ENCODE measurements around the gene NAB1.

Gene NAB1

DNA sequence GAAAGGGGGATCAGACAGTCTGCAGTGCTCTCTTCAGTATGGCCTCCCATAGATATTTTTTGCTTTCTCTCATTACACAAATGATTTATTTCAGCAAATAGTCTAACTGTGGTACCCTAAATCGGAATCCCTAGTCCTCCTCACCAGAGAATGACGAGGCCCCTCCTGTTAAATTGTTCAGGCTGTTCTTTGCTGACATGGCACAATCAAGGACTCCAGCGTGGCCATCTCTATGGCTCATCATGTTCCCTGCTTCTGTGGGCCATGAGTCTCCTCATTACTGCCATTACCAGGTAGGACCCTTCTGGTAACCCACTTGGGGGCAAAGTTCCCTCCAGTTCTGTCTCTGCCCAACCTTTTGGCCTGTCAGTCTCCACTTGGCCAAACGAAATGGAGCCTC is 62.2 kb downstream of the NAB1 start:
- DNase-seq (ENCODE audit: low read depth in 1 of 2, low spot score in 1 of 2), result no peak
- TF ChIP-seq GABPA (IDR thresholded peaks at IDR 0.05; ENCODE audit: low read depth) (no peak), POLR2AphosphoS5 (IDR thresholded peaks at IDR 0.05; ENCODE audit: low read depth) (no peak), SPI1 (IDR thresholded peaks at IDR 0.05; ENCODE audit: borderline replicate concordance, low read depth) (no peak)
- TF ChIP-seq, protein P1, sequence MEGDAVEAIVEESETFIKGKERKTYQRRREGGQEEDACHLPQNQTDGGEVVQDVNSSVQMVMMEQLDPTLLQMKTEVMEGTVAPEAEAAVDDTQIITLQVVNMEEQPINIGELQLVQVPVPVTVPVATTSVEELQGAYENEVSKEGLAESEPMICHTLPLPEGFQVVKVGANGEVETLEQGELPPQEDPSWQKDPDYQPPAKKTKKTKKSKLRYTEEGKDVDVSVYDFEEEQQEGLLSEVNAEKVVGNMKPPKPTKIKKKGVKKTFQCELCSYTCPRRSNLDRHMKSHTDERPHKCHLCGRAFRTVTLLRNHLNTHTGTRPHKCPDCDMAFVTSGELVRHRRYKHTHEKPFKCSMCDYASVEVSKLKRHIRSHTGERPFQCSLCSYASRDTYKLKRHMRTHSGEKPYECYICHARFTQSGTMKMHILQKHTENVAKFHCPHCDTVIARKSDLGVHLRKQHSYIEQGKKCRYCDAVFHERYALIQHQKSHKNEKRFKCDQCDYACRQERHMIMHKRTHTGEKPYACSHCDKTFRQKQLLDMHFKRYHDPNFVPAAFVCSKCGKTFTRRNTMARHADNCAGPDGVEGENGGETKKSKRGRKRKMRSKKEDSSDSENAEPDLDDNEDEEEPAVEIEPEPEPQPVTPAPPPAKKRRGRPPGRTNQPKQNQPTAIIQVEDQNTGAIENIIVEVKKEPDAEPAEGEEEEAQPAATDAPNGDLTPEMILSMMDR (IDR thresholded peaks at IDR 0.05; ENCODE audit: insufficient read depth, low read length), result no peak
- TF ChIP-seq, protein P2, sequence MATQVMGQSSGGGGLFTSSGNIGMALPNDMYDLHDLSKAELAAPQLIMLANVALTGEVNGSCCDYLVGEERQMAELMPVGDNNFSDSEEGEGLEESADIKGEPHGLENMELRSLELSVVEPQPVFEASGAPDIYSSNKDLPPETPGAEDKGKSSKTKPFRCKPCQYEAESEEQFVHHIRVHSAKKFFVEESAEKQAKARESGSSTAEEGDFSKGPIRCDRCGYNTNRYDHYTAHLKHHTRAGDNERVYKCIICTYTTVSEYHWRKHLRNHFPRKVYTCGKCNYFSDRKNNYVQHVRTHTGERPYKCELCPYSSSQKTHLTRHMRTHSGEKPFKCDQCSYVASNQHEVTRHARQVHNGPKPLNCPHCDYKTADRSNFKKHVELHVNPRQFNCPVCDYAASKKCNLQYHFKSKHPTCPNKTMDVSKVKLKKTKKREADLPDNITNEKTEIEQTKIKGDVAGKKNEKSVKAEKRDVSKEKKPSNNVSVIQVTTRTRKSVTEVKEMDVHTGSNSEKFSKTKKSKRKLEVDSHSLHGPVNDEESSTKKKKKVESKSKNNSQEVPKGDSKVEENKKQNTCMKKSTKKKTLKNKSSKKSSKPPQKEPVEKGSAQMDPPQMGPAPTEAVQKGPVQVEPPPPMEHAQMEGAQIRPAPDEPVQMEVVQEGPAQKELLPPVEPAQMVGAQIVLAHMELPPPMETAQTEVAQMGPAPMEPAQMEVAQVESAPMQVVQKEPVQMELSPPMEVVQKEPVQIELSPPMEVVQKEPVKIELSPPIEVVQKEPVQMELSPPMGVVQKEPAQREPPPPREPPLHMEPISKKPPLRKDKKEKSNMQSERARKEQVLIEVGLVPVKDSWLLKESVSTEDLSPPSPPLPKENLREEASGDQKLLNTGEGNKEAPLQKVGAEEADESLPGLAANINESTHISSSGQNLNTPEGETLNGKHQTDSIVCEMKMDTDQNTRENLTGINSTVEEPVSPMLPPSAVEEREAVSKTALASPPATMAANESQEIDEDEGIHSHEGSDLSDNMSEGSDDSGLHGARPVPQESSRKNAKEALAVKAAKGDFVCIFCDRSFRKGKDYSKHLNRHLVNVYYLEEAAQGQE (IDR thresholded peaks at IDR 0.05; ENCODE audit: insufficient replicate concordance, low read depth), result no peak

DNA sequence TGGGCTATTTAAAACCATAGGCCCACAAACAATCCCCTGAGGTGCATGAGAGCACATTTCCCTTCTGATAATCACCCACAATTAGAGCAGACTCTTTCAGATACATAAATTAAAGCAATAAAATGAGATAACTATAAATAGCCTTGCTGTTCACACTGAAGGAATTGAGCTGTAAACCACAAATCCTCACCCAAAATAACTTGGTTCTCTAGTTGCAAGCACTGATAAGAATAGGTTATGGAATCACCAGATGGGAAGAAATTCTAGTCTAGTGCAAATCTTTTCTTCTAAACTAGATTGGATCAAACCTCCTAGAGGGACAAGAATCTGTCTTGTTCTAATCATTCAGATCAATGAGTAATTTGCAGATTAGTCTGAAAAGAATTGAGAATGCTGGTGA is 64.6 kb downstream of the NAB1 start:
- TF ChIP-seq, protein P2 (IDR thresholded peaks at IDR 0.05; ENCODE audit: insufficient replicate concordance, low read depth), result no peak
- TF ChIP-seq POLR2AphosphoS5 (IDR thresholded peaks at IDR 0.05; ENCODE audit: low read depth), result no peak
- TF ChIP-seq GABPA (IDR thresholded peaks at IDR 0.05; ENCODE audit: low read depth), result no peak
- no peak for TF ChIP-seq SPI1 (IDR thresholded peaks at IDR 0.05; ENCODE audit: borderline replicate concordance, low read depth)
- TF ChIP-seq, protein P1 (IDR thresholded peaks at IDR 0.05; ENCODE audit: insufficient read depth, low read length), result no peak
- H3K27me3 ChIP-seq (ENCODE audit: insufficient read depth, poor library complexity, severe bottlenecking), result no peaks in the 10 kb centered on the region
- H3K4me3 ChIP-seq (replicated peaks; ENCODE audit: insufficient read depth, low read length), result no peak overlapping the region
- no peak overlapping the region for H3K27ac ChIP-seq (replicated peaks)
- no peak for DNase-seq (ENCODE audit: low read depth in 1 of 2, low spot score in 1 of 2)

More for the DNA sequence above, 62.2 kb downstream of the NAB1 start:
- Histone ChIP-seq H3K27ac (replicated peaks) (no peak overlapping the region), H3K4me3 (replicated peaks; ENCODE audit: insufficient read depth, low read length) (no peak overlapping the region), H3K27me3 (ENCODE audit: insufficient read depth, poor library complexity, severe bottlenecking) (no peaks in the 10 kb centered on the region)

DNA sequence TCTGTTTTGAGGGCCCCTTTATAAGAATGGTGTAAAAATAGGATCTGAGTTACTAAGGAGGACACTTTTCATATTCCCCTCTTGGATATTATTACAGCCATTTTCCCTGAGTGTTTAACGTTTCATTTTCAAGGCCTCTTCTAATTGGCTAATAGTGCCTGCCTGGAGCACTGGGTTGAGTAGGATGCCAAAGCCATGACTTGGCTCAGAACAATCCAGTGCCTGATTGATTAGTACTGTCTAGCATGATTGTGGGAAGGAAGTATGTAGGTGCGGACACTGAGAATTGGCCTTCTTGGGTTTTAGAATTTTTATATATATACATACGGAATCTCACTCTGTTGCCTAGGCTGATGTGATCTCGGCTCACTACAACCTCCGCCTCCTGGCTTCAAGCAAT is 66.1 kb downstream of the NAB1 start:
- H3K27me3 ChIP-seq (ENCODE audit: insufficient read depth, poor library complexity, severe bottlenecking), result no peaks in the 10 kb centered on the region
- no peak overlapping the region for H3K27ac ChIP-seq (replicated peaks)
- TF ChIP-seq, protein P1 (IDR thresholded peaks at IDR 0.05; ENCODE audit: insufficient read depth, low read length), result no peak
- TF ChIP-seq, protein P2 (IDR thresholded peaks at IDR 0.05; ENCODE audit: insufficient replicate concordance, low read depth), result no peak
- TF ChIP-seq GABPA (IDR thresholded peaks at IDR 0.05; ENCODE audit: low read depth), result no peak
- no peak for TF ChIP-seq SPI1 (IDR thresholded peaks at IDR 0.05; ENCODE audit: borderline replicate concordance, low read depth)
- no peak for TF ChIP-seq POLR2AphosphoS5 (IDR thresholded peaks at IDR 0.05; ENCODE audit: low read depth)
- H3K4me3 ChIP-seq (replicated peaks; ENCODE audit: insufficient read depth, low read length), result no peak overlapping the region
- no peak for DNase-seq (ENCODE audit: low read depth in 1 of 2, low spot score in 1 of 2)

Measured in HL-60 (cell line).